PC-3 (cell line): ENCODE measurements around the gene SMIM7.

Experiments
- CTCF ChIP-seq: fragments of 300-600 bp; sonication (generic); conservative IDR thresholded peaks from 2 replicates; pipeline ENCODE4 v1.5.1; 2017; ENCODE audit warnings: antibody characterized with exemption, low read depth, mild to moderate bottlenecking, low read length
- EZH2 ChIP-seq: fragments of 300-600 bp; sonication (generic); IDR thresholded peaks from one replicate; pipeline ENCODE4 v1.6.1; 2017; ENCODE audit warnings: antibody characterized with exemption, mild to moderate bottlenecking, low read length; ENCODE audit not compliant: unreplicated experiment

GRCh38 chr19:16641695-16642094 lies 18.2 kb downstream of the SMIM7 start:
- TF ChIP-seq CTCF (no peak), EZH2 (no peak)
